Liver (tissue), 9 donors: ENCODE results near the gene SAE1. TPM values are rescaled to one million over a fixed set of nuclear protein-coding genes. Genes with fewer than 3 reads are reported as not detected.

Experiments used
- DNase-seq: peaks from one replicate; pipeline ENCODE4 v3.0.0-alpha.2; 2017; ENCODE audit warnings: low spot score
- H3K27ac ChIP-seq, 2 donors: one replicate each; pipeline ENCODE4 v1.7.0; 2013; ENCODE audit warnings: inconsistent platforms in 2 of 2, low read length in 2 of 2, control low read depth in 1 of 2, low read depth in 1 of 2, mild to moderate bottlenecking in 1 of 2
- H3K27me3 ChIP-seq, 4 donors: one replicate each; pipeline versions ENCODE4 v1.6.1 to v1.7.0; 2013; ENCODE audit warnings: low read length in 3 of 4, inconsistent platforms in 1 of 4, mild to moderate bottlenecking in 1 of 4, moderate library complexity in 1 of 4; ENCODE audit not compliant: control insufficient read depth in 4 of 4, insufficient read depth in 4 of 4
- H3K36me3 ChIP-seq, 4 donors: one replicate each; pipeline versions ENCODE4 v1.6.1 to v1.7.0; 2013; ENCODE audit warnings: low read length in 3 of 4, mild to moderate bottlenecking in 3 of 4, low read depth in 1 of 4, moderate library complexity in 1 of 4; ENCODE audit not compliant: control insufficient read depth in 4 of 4, insufficient read depth in 3 of 4
- H3K4me1 ChIP-seq, 4 donors: one replicate each; pipeline versions ENCODE4 v1.6.1 to v1.7.0; 2013; ENCODE audit warnings: low read length in 3 of 4, mild to moderate bottlenecking in 3 of 4, moderate library complexity in 1 of 4; ENCODE audit not compliant: control insufficient read depth in 4 of 4, insufficient read depth in 4 of 4
- H3K4me3 ChIP-seq, 3 donors: one replicate each; pipeline versions ENCODE4 v1.6.1 to v1.7.0; 2013; ENCODE audit warnings: low read length in 3 of 3, control low read depth in 1 of 3, low read depth in 1 of 3, mild to moderate bottlenecking in 1 of 3
- H3K9ac ChIP-seq, 2 donors: one replicate each; pipeline ENCODE4 v1.7.0; 2013; ENCODE audit warnings: low read length in 2 of 2, mild to moderate bottlenecking in 2 of 2, moderate library complexity in 2 of 2, control low read depth in 1 of 2, low read depth in 1 of 2
- H3K9me3 ChIP-seq, 4 donors: one replicate each; pipeline versions ENCODE4 v1.6.1 to v1.7.0; 2013; ENCODE audit warnings: low read length in 3 of 4; ENCODE audit not compliant: control insufficient read depth in 4 of 4
- CTCF ChIP-seq: fragments of 150-350 bp; IDR thresholded peaks from 2 replicates; pipeline ENCODE4 v1.5.1; 2017; ENCODE audit warnings: improper control_type of control experiment, low read depth, low read length; ENCODE audit not compliant: missing input control
- EGR1 ChIP-seq, 2 donors: IDR thresholded peaks; 2 replicates each; pipeline ENCODE4 v1.6.1; 2016 to 2018; ENCODE audit warnings: antibody characterized with exemption in 2 of 2, low read depth in 2 of 2
- FOXA1 ChIP-seq: IDR thresholded peaks from 2 replicates; pipeline ENCODE4 v1.6.1; 2016; ENCODE audit warnings: antibody characterized with exemption
- FOXA2 ChIP-seq: IDR thresholded peaks from 2 replicates; pipeline ENCODE4 v1.6.1; 2016; ENCODE audit warnings: antibody characterized with exemption
- GABPA ChIP-seq, 2 donors: IDR thresholded peaks in 1 of 2; conservative IDR thresholded peaks in 1 of 2; 2 replicates each; pipeline ENCODE4 v1.6.1; 2016; ENCODE audit warnings: antibody characterized with exemption in 2 of 2, mild to moderate bottlenecking in 1 of 2, moderate library complexity in 1 of 2
- HNF4A ChIP-seq, 2 donors: conservative IDR thresholded peaks; 2 replicates each; pipeline ENCODE4 v1.6.1; 2016; ENCODE audit warnings: antibody characterized with exemption in 2 of 2, mild to moderate bottlenecking in 2 of 2
- HNF4G ChIP-seq: IDR thresholded peaks from 2 replicates; pipeline ENCODE4 v1.6.1; 2016; ENCODE audit warnings: antibody characterized with exemption
- JUND ChIP-seq, 2 donors: IDR thresholded peaks; 2 replicates each; pipeline ENCODE4 v1.6.1; 2016; ENCODE audit warnings: antibody characterized with exemption in 2 of 2
- NR2F2 ChIP-seq: IDR thresholded peaks from 2 replicates; pipeline ENCODE4 v1.6.1; 2016; ENCODE audit warnings: antibody characterized with exemption
- RAD21 ChIP-seq, 2 donors: IDR thresholded peaks; 2 replicates each; pipeline ENCODE4 v1.6.1; 2016; ENCODE audit warnings: antibody characterized with exemption in 2 of 2, mild to moderate bottlenecking in 2 of 2
- REST ChIP-seq: IDR thresholded peaks from 2 replicates; pipeline ENCODE4 v1.6.1; 2016; ENCODE audit warnings: antibody characterized with exemption, mild to moderate bottlenecking
- RXRA ChIP-seq, 2 donors: IDR thresholded peaks; 2 replicates each; pipeline ENCODE4 v1.6.1; 2017 to 2018; ENCODE audit warnings: antibody characterized with exemption in 2 of 2, mild to moderate bottlenecking in 1 of 2
- SP1 ChIP-seq: IDR thresholded peaks from 2 replicates; pipeline ENCODE4 v1.6.1; 2018; ENCODE audit warnings: antibody characterized with exemption, mild to moderate bottlenecking
- TAF1 ChIP-seq: conservative IDR thresholded peaks from 2 replicates; pipeline ENCODE4 v1.6.1; 2016; ENCODE audit warnings: antibody characterized with exemption, mild to moderate bottlenecking
- YY1 ChIP-seq: IDR thresholded peaks from 2 replicates; pipeline ENCODE4 v1.6.1; 2016; ENCODE audit warnings: antibody characterized with exemption, mild to moderate bottlenecking
- WGBS: extraction: QIAGEN DNeasy Blood & Tissue Kit; methylation state at CpG from one replicate; pipeline ENCODE4 v1.1.7; 2013; 5-methylcytosine and 5-hydroxymethylcytosine counted together
- polyA plus RNA-seq, 2 donors: library from polyadenylated mRNA; stranded (reverse) in 1 of 2; unstranded in 1 of 2; fragments of 200-250 nt in 1 of 2; fragments of >200 nt in 1 of 2; fragmentation: Nextera tagmentation in 1 of 2; extraction: Ambion mirVana in 1 of 2; gene quantifications; one replicate each; pipeline versions ENCODE4 v1.2.1 to v1.2.3, GENCODE V29; 2013 to 2015
- total RNA-seq, 2 donors: library from RNA; depleted of rRNA; stranded (reverse); fragments of >200 nt; gene quantifications; one replicate each; pipeline ENCODE4 v1.2.3, GENCODE V29; 2014
- TF ChIP-seq, protein P1 (sequence below): IDR thresholded peaks from 2 replicates; pipeline ENCODE4 v1.6.1; 2016; ENCODE audit warnings: antibody characterized with exemption
- TF ChIP-seq, protein P2 (sequence below): IDR thresholded peaks from 2 replicates; pipeline ENCODE4 v1.6.1; 2016; ENCODE audit warnings: antibody characterized with exemption
- TF ChIP-seq, protein P3 (sequence below): IDR thresholded peaks from 2 replicates; pipeline ENCODE4 v1.6.1; 2016; ENCODE audit warnings: antibody characterized with exemption
- donor health status: healthy.
- donor health status: healthy.
- donor health status: healthy.
- donor health status: healthy.
- donor health status: healthy.

SAE1 gene
- total and polyA plus RNA-seq, 4 donors, result 19.0 to 31.8 (median 27.0) TPM

DNA sequence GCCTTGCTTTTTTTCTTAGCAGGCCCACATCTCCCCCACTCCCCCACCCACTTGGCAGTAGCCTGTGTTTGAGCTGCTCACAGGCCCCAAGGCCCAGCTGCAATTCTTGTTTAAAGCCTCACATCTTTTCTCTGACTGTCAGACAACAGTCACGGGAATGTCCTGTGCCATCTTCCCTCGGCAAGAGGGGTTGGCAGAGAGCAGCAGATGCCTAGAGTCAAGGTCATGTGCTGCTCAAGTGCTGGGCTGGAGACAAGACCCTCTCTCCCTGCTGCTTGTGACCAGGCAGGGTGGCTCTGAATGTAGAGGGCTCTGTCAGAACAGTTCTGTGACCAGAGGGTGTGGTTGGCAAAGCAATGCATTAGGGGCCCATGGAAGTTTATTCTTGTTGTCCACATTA, 53.0 kb downstream of the SAE1 start:
- Histone ChIP-seq H3K9me3 (no peaks in the 10 kb centered on the region), H3K4me3 (no peak overlapping the region), H3K27me3 (no peaks in the 10 kb centered on the region), H3K4me1 (no peaks in the 10 kb centered on the region), H3K36me3 (peaks cover 0 to 6% (median 4%) of the 10 kb centered on the region in 4 donors), H3K9ac (no peak overlapping the region), H3K27ac (no peak overlapping the region)
- no peak for TF ChIP-seq GABPA (IDR thresholded peaks at IDR 0.05 in 1 of 2, conservative IDR thresholded peaks at IDR 0.05 in 1 of 2)
- no peak for TF ChIP-seq REST
- no peak for TF ChIP-seq NR2F2
- TF ChIP-seq, protein P1, sequence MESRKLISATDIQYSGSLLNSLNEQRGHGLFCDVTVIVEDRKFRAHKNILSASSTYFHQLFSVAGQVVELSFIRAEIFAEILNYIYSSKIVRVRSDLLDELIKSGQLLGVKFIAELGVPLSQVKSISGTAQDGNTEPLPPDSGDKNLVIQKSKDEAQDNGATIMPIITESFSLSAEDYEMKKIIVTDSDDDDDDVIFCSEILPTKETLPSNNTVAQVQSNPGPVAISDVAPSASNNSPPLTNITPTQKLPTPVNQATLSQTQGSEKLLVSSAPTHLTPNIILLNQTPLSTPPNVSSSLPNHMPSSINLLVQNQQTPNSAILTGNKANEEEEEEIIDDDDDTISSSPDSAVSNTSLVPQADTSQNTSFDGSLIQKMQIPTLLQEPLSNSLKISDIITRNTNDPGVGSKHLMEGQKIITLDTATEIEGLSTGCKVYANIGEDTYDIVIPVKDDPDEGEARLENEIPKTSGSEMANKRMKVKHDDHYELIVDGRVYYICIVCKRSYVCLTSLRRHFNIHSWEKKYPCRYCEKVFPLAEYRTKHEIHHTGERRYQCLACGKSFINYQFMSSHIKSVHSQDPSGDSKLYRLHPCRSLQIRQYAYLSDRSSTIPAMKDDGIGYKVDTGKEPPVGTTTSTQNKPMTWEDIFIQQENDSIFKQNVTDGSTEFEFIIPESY, result no peak
- TF ChIP-seq CTCF, result no peak
- no peak for TF ChIP-seq SP1
- TF ChIP-seq YY1, result no peak
- no peak for TF ChIP-seq EGR1 (IDR thresholded peaks at IDR 0.05; ENCODE audit: low read depth in 2 of 2)
- TF ChIP-seq, protein P2, sequence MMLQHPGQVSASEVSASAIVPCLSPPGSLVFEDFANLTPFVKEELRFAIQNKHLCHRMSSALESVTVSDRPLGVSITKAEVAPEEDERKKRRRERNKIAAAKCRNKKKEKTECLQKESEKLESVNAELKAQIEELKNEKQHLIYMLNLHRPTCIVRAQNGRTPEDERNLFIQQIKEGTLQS, result no peak
- no peak for TF ChIP-seq FOXA1
- no peak for TF ChIP-seq TAF1
- TF ChIP-seq HNF4G, result no peak
- TF ChIP-seq JUND (IDR thresholded peaks at IDR 0.05), result no peak
- TF ChIP-seq RXRA (IDR thresholded peaks at IDR 0.05), result no peak
- TF ChIP-seq, protein P3, sequence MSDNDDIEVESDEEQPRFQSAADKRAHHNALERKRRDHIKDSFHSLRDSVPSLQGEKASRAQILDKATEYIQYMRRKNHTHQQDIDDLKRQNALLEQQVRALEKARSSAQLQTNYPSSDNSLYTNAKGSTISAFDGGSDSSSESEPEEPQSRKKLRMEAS, result no peak
- no peak for TF ChIP-seq RAD21 (IDR thresholded peaks at IDR 0.05)
- TF ChIP-seq FOXA2, result no peak
- TF ChIP-seq HNF4A (conservative IDR thresholded peaks at IDR 0.05), result no peak
- no peak for DNase-seq
- 94% methylated on average over 2 of the region's 2 CpGs for WGBS
